Measurements from ENCODE around the gene CEP95.
"Not testable (repeated sequence)": the region's sequence is repeated elsewhere in the genome, so short reads cannot be mapped to it uniquely, and the experiment has no call there.

Gene CEP95

GRCh38 chr17:64573214-64573613 lies 66.4 kb downstream of the CEP95 start:
- DNase-seq (ENCODE audit: low spot score), result no peak

- DNase-seq (ENCODE audit: low spot score), result no peak
Measured at GRCh38 chr17:64574646-64575045, 67.9 kb downstream of the CEP95 start.

GRCh38 chr17:64575431-64575830 lies 68.7 kb downstream of the CEP95 start:
- DNase-seq (ENCODE audit: low spot score), result no peak

GRCh38 chr17:64577025-64577424 lies 70.2 kb downstream of the CEP95 start:
- not testable (repeated sequence) for DNase-seq (ENCODE audit: low spot score)

- no peak for DNase-seq (ENCODE audit: low spot score)
Measured at GRCh38 chr17:64579917-64580316, 73.1 kb downstream of the CEP95 start.

GRCh38 chr17:64580384-64581315 lies 73.9 kb downstream of the CEP95 start:
- DNase-seq (ENCODE audit: low spot score), result no peak

- no peak for DNase-seq (ENCODE audit: low spot score)
Measured at GRCh38 chr17:64583038-64583437, 76.3 kb downstream of the CEP95 start.

GRCh38 chr17:64585146-64585545 lies 78.4 kb downstream of the CEP95 start:
- no peak for DNase-seq (ENCODE audit: low spot score)

Data from iPS-NIHi11 (cell line).